ENCODE measurements around the gene KLB.
"Not testable (repeated sequence)": the region's sequence is repeated elsewhere in the genome, so short reads cannot be mapped to it uniquely, and the experiment has no call there.

The KLB gene

DNA sequence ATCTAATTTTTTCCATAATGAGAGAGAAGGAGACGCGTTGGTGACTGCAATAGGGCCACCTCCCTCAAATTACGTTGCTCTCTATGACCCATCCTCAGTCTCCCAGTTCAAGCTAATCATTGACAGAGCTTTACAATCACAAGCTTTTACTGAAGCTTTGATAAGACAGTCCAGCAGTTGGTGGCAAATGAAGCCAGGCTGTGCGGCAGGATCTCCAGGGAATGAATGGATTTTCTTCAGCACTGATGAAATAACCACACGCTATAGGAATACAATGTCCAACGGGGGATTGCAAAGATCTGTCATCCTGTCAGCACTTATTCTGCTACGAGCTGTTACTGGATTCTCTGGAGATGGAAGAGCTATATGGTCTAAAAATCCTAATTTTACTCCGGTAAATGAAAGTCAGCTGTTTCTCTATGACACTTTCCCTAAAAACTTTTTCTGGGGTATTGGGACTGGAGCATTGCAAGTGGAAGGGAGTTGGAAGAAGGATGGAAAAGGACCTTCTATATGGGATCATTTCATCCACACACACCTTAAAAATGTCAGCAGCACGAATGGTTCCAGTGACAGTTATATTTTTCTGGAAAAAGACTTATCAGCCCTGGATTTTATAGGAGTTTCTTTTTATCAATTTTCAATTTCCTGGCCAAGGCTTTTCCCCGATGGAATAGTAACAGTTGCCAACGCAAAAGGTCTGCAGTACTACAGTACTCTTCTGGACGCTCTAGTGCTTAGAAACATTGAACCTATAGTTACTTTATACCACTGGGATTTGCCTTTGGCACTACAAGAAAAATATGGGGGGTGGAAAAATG lies at the start of gene KLB:
Gene KLB, plus strand, starts transcription at position 168 of the 821 bp plus-strand sequence. Its CDS starts 20 bp downstream, at position 188.
- DNase-seq = no peak

DNA sequence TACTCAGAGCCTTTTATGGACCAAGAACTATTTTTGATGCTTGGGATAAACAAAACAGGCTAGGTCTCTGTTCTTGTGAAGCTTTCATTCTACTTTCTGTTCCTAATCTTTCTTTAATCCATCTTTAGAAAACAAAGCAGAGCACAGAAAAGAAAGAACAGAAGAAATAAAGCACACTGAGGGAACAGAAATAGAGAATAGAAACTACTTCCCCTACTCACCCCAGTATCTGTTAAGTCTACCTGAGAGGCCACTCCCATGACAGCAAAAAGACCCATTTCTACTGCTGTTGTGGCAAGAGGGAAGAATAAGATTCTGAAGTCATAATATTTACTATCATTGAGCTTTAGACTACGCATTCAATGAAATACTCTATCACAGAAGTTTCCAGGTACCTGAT lies 49.7 kb upstream of the KLB start:
- DNase-seq = no peak

DNA sequence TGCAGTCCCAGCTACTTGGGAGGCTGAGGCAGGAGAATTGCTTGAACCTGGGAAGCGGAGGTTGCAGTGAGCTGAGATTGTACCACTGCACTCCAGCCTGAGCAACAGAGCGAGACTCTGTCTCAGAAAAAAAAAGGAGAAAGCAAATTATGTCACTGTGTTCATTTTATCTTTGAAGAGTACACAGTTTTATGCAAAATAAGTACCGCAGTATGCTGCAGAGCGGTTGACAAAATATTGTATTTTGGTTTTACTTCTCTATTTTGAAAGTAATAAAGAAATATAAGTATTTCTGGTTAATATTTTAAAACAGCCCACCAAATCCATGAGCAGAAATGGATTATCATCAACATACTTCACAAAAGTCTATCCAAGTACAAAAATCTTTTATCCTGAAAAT lies 46.1 kb upstream of the KLB start:
- DNase-seq = not testable (repeated sequence)

DNA sequence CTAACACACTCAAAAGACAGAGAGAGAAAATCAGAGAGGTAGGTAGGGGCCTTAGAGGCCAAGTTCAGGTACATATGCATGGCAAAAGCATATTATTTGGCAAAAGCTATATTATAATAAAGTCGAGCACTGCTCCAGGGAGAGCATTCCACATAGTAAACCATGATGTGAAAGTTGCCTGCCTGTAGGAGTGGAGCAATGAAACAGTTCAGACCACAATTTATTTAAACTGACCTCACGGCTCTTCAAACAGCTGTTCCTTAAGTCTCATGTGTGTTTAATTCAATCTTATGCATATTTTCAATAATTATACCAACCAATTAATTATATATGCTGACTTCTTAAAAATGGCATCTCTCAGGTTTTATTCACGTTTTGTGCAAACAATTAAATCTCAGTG lies 43.9 kb upstream of the KLB start:
- DNase-seq = no peak

- DNase-seq = no peak
Observed at GRCh38 chr4:39363773-39364393, 42.8 kb upstream of the KLB start.

DNA sequence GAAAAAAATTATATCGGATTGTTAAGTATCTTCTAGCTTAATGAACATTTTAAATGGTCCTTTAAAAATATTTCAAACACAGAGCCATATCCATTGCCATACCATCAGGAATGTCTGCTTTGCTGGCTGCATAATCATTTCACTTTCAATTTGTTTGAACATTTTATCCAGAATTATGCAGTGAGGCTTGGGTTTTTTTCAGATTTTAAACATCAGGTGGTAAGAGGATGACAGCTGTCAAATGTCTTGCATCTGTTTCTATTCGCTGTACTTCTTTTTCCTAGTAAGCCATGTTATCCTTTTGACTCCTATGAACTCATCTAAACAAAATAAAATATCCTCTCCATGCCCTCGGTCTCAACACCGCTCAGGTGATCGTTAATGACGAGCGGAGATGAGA lies 41.4 kb upstream of the KLB start:
- no peak for DNase-seq

DNA sequence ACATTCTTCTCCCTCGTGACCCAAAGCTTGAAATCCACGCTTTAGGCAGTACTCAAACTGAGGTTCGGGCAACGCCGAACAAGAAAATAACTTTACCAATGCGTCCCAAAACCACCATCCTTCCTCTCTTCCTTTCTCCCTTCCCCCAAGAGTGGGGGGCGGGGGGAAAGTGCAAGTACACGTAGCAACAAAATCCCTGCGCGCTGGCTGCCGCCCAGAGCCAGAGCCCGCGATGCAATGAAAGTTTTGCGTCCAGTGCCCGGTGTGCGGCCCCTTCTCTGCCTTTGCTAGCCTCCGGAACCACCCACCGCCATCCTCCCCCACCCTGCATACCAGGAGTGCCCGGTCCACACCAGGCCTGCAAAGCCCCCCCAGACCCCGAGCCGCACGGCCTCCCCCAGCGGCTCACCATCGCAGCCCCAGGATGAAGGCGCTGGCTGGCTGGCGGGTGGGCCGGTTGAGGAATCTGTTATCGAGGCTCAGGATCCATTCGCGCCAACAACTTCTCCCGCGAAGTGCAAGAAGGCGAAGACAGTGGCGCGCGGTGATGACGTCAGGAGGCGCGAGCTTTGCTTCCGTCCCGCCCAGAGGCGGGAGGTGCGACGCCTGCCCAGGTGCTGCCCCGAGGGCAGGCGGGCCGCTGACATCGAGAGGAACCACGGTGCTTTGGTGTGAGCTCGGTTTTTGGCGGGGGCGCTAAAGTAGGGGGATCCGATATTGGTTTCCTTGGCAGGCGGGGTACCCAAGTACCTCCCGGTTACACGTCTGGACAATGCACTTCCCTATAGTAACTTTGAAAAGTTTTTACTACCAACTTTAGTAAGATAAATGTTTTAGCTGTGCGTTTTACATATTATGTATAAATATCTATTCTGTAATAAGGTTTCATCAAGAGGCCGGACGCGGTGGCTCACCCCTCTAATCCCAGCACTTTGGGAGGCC lies 40.6 kb upstream of the KLB start, which contains the start of gene RFC1:
Gene RFC1, minus strand, starts transcription at position 533 of the 942 bp plus-strand sequence. Its CDS starts 121 bp downstream, at position 412.
- DNase-seq = peak; percentile 94

DNA sequence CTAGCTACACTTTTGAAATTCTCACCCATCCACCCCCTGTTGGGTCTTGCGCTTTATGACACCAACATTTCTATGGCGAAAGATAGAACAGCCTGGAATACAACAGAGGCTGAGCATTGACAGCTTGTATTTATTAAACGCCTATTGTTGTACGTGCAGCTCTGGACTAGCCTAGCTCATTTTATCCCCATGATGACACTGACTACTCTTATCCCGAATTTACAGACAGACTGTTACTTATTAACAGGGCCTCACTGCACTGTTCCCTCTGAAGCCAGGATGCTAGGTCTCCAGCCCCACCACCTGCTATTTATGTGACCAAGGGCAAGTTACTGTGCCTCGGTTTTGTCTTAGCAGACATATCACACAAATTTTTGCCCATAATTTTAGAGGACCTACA lies 39.6 kb upstream of the KLB start:
- no peak for DNase-seq

- no peak for DNase-seq
Observed at GRCh38 chr4:39369301-39369700, 37.4 kb upstream of the KLB start.

GRCh38 chr4:39371209-39371608 lies 35.5 kb upstream of the KLB start:
- DNase-seq = not testable (repeated sequence)

DNA sequence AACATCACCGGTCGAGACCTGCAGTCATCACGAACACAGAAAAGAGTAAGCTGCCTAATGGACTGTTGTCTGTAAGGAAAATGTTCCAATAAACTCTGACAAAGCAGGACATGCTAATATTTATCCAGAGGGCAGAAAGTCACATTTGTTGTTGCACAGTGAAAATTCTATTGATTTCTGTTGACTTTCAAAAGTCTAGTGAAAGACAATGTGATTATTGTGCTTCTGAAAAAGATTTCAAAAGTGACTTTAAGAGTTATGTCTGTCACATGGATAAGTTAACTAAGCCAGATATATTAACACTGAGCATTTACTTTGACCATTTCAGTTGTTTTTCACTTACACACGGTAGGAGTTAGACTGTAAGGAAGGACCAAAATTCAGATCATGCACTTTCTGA lies 31.3 kb upstream of the KLB start:
- DNase-seq = no peak

- no peak for DNase-seq
Observed at GRCh38 chr4:39383690-39384089, 23.0 kb upstream of the KLB start.

DNA sequence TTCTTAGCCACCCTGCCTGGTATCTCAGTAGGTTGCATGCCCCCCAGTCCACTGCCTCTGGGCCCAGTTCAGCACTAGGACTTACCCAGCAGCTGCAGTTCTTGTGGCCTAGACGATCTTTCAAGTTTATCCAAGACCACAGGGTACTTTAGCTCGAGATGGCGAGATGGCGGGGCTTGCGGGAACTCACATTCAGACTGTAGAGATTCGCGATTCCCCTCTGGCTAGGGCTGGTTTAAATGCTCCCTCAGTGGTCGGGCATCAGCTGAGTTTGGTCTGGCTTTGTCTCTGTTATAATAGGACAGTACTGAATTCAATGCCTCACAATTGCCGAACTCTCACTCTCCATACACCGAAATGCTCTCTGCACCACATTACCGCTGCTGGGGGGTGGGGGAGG lies 22.2 kb upstream of the KLB start:
- DNase-seq = no peak

DNA sequence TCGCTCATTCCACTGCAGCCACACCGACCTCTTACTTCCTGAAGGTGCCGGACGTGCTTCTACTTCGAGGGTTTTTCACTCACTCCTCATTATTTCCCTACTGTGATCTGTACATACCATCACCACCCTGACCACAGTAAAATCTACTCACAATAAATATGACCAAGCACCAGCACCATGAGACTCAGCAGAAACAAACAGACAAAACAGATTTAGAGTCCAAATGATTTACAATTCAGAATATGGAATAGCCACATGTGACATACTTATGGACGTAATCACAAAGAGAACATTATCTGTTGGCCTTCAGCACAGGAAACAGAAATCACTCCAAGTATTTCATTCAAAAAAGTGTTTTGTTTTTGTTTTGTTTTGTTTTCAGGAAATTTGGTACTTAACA lies 16.1 kb upstream of the KLB start:
- DNase-seq = no peak

- no peak for DNase-seq
Observed at GRCh38 chr4:39394706-39395105, 12.0 kb upstream of the KLB start.

DNA sequence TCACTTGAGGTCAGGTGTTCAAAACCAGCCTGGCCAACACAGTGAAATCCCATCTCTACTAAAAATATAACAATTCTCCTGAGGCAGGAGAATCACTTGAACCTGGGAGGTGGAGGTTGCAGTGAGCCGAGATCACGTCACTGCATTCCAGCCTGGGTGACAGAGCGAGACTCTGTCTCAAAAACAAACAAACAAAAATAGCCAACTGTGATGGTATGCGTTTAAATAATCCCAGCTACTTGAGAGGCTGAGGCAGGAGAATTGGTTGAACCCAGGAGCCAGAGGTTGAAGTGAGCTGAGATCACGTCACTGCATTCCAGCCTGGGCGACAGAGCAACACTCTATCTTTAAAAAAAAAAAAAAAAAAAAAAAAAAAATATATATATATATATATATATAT lies 5.1 kb upstream of the KLB start:
- DNase-seq = not testable (repeated sequence)

DNA sequence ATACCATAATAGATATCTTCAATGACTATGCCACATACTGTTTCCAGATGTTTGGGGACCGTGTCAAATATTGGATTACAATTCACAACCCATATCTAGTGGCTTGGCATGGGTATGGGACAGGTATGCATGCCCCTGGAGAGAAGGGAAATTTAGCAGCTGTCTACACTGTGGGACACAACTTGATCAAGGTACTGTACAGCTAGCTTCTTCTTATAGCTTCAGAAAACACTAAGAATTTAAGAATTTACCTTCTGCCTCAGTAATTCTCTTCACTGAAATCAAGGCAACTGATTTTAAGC lies 805 bp downstream of the KLB start:
- DNase-seq = no peak

DNA sequence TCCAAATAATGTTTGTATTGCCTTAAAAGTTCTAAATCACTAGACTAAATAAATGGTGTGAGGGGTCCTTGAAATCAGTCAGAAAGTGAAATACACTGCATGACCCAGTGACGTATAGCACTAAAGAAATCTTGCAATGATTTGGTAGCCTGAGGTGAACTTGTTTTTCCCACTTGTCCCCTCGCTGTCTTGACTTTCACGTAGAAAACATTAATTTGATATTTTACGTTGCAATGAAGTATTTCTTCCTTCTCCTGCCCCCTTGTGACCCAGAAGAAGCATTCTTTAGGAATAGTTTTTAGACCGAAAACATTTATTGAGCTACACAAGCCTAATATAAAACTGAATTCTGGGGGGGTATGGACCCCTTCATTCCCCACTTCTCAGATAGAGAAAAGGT lies 3.7 kb downstream of the KLB start:
- no peak for DNase-seq

DNA sequence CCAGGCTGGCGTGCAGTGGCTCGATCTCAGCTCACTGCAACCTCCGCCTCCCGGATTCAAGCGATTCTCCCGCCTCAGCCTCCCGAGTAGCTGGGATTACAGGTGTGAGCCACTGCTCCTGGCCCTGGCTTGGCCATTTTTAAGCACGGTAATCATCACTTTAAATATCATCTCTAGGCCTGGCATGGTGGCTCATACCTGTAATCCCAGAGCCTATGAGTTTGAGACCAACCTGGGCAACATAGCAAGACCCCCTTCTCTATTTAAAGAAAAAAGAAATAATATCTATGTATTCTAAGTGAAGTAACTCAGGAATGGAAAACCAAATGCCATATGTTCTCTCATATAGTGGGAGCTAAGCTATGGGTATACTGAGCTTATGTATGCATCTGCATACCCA lies 4.8 kb downstream of the KLB start:
- DNase-seq = not testable (repeated sequence)

GRCh38 chr4:39415678-39416283 lies 9.1 kb downstream of the KLB start:
- DNase-seq = no peak

GRCh38 chr4:39422247-39422646 lies 15.5 kb downstream of the KLB start:
- no peak for DNase-seq

GRCh38 chr4:39425297-39425696 lies 18.6 kb downstream of the KLB start:
- DNase-seq = not testable (repeated sequence)

DNA sequence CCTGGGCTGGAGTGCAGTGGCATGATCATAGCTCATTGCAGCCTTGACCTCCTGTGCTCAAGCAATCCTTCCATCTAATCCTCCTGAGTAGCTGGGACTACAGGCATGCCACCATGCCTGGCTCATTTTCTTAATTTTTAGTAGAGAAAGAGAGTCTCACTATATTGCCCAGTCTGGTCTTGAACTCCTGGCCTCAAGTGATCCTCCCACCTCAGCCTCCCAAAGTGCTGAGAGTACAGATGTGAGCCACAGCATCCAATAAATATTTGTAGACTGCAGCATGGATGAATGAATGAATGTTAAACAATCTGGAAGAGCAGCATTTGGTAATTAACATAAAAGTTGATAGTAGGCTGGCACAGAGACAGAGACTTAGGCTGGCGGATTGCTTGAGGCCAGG lies 20.0 kb downstream of the KLB start:
- no peak for DNase-seq

All from femur (tissue), 1 donor.